Measurements from ENCODE around the gene OR14A2. TPM values are rescaled to one million over a fixed set of nuclear protein-coding genes. Genes with fewer than 3 reads are reported as not detected.

OR14A2 gene
- total and polyA plus RNA-seq, 7 donors: not detected

DNA sequence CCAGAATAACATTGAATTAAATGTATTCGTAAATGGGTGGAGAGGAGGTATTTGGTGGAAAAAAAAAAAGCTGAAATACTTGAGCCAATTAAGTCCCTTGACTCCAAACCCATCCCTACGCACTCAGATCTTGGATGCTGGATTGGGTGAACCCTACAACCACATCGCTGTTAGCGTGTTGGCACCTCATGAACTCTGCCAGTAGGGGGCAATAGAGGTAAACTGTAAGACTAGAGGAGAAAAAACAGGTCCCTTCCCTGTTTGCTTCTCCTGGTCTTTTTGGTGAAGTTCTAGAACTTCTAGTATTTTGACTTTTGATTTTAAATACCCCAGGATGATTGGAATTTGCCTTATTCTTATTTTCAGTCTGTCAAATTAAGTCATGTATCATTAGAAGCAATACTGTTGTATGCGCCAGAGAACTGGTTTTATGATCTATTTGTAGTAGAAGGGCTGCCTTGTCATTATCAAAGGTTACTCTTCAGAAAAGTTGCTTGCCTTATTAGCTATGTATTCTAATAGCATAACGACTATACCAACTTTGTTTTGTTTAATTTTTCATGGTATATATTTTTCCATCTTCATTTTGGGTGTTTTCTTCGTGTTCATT lies 66.5 kb downstream of the OR14A2 start:
- 27 to 34% methylated on average over 7 of the region's 7 CpGs for WGBS, 2 donors
- Histone ChIP-seq H3K27me3 (no peaks in the 10 kb centered on the region), H3K9me3 (no peaks in the 10 kb centered on the region), H3K4me3 (no peak overlapping the region), H3K27ac (no peak overlapping the region), H3K4me1 (no peaks in the 10 kb centered on the region), H3K36me3 (no peaks in the 10 kb centered on the region)
- intact Hi-C loops (cut with DNase I): no loop called here
- TF ChIP-seq CTCF (IDR thresholded peaks at IDR 0.05): peak in 3 of 4 experiments; percentile 10 to 47 (median 27)
- no peak for TF ChIP-seq POLR2A (IDR thresholded peaks at IDR 0.05)
- DNase-seq: no peak

DNA sequence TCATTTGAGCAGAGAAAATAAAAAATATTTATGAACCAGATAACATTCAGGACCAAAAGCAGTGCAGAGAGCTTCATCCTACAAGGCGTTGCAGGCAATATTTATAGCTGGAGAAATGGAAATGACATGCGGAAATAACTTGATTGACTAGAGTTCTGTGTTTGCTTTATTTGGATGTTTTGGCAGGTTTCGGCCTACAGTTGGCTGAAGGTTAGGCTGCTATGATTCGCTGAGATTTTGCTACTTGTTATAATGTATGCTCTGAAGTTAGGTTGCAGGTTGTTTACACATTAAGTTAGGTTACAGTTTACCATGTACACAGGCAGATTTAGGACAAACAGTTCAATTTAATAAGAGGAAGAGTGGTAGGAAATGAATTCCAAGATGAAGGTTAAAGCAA lies 67.8 kb downstream of the OR14A2 start:
- H3K36me3 ChIP-seq: no peaks in the 10 kb centered on the region
- intact Hi-C loops (cut with DNase I): no loop called here
- H3K4me3 ChIP-seq: no peak overlapping the region
- WGBS, 2 donors: 54 to 84% methylated on average over 4 of the region's 4 CpGs
- H3K4me1 ChIP-seq: no peaks in the 10 kb centered on the region
- TF ChIP-seq EP300 (IDR thresholded peaks at IDR 0.05) (no peak), POLR2A (IDR thresholded peaks at IDR 0.05) (no peak)
- H3K9me3 ChIP-seq: no peaks in the 10 kb centered on the region
- H3K27me3 ChIP-seq: no peaks in the 10 kb centered on the region
- H3K27ac ChIP-seq: no peak overlapping the region
- DNase-seq: no peak

DNA sequence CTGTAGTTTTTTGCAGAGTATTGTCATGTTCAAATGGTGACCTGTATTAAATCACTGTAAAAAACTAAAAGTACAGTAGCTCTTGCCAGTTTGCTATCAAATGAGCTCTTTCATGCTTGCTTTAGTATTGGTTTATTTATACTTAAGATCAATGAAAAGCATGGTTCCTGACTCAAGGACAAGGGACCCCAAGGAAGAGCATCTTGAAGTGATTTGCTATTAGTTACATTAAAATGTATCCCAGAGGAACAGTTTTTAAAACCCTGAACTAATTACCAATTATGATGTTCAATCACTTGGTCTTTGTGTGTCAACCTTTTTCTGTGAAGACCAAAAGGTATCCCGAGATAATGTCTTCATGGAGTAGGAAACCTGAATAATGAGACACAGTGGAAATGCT lies 68.3 kb downstream of the OR14A2 start, which contains the start of gene OR13G1:
Gene OR13G1 (minus strand): TSS at position 101 of the 400 bp plus-strand sequence. CDS start 6,698 bp downstream, outside the sequence.
- WGBS, 2 donors: 85 to 90% methylated on average over 1 of the region's 1 CpG
- no peaks in the 10 kb centered on the region for H3K36me3 ChIP-seq
- no peaks in the 10 kb centered on the region for H3K27me3 ChIP-seq
- intact Hi-C loops (cut with DNase I): no loop called here
- no peak for DNase-seq
- no peaks in the 10 kb centered on the region for H3K9me3 ChIP-seq
- H3K4me1 ChIP-seq: no peaks in the 10 kb centered on the region
- no peak within 1 kb of the TSS for H3K27ac ChIP-seq
- H3K4me3 ChIP-seq: no peak within 1 kb of the TSS
- TF ChIP-seq POLR2AphosphoS5 (IDR thresholded peaks at IDR 0.05) (no peak), POLR2A (IDR thresholded peaks at IDR 0.05) (no peak), EP300 (IDR thresholded peaks at IDR 0.05) (no peak), CTCF (IDR thresholded peaks at IDR 0.05) (no peak)

Other genes starting within 250 kb of the OR14A2 start
- not detected for gene OR2C3, start 211.7 kb downstream of the OR14A2 start, total RNA-seq
- gene OR2C3, start 211.7 kb downstream of the OR14A2 start, polyA plus RNA-seq: not detected
- gene GCSAML, start 199.0 kb downstream of the OR14A2 start, total RNA-seq: 1 to 10 TPM in 1 of 4 donors, under 1 TPM in 1, not detected in 2; 0.16 to 1.4 TPM
- gene GCSAML, start 199.0 kb downstream of the OR14A2 start, polyA plus RNA-seq: under 1 TPM in 2 of 3 donors, not detected in 1; 0.04 to 0.60 TPM
- gene OR2G2, start 159.8 kb downstream of the OR14A2 start, total RNA-seq: not detected
- not detected for gene OR2G2, start 159.8 kb downstream of the OR14A2 start, polyA plus RNA-seq
- not detected for gene OR2G3, start 142.6 kb downstream of the OR14A2 start, total RNA-seq
- gene OR2G3, start 142.6 kb downstream of the OR14A2 start, polyA plus RNA-seq: not detected
- not detected for gene OR13G1, start 68.4 kb downstream of the OR14A2 start, total RNA-seq
- not detected for gene OR13G1, start 68.4 kb downstream of the OR14A2 start, polyA plus RNA-seq
- gene OR6F1, start 31.5 kb downstream of the OR14A2 start, total RNA-seq: not detected
- not detected for gene OR6F1, start 31.5 kb downstream of the OR14A2 start, polyA plus RNA-seq
- gene OR14K1, start 9.5 kb downstream of the OR14A2 start, total RNA-seq: under 1 TPM in 1 of 4 donors, not detected in 3; 0.99 TPM
- not detected for gene OR14K1, start 9.5 kb downstream of the OR14A2 start, polyA plus RNA-seq
- gene OR1C1, start 12.4 kb upstream of the OR14A2 start, total RNA-seq: not detected
- gene OR1C1, start 12.4 kb upstream of the OR14A2 start, polyA plus RNA-seq: not detected
- gene OR14A16, start 76.0 kb upstream of the OR14A2 start, total RNA-seq: not detected
- gene OR14A16, start 76.0 kb upstream of the OR14A2 start, polyA plus RNA-seq: not detected
- not detected for gene OR11L1, start 93.8 kb upstream of the OR14A2 start, total RNA-seq
- not detected for gene OR11L1, start 93.8 kb upstream of the OR14A2 start, polyA plus RNA-seq
- gene TRIM58, start 109.0 kb upstream of the OR14A2 start, total RNA-seq: 1 to 10 TPM in 2 of 4 donors, under 1 TPM in 2; 0.41 to 2.1 (median 0.99) TPM
- 1 to 10 TPM in 1 of 3 donors, under 1 TPM in 2; 0.60 to 1.6 (median 0.87) TPM for gene TRIM58, start 109.0 kb upstream of the OR14A2 start, polyA plus RNA-seq
- gene OR2W3, start 147.4 kb upstream of the OR14A2 start, total RNA-seq: 1 to 10 TPM in 1 of 4 donors, under 1 TPM in 2, not detected in 1; 0.36 to 3.0 (median 0.99) TPM
- gene OR2W3, start 147.4 kb upstream of the OR14A2 start, polyA plus RNA-seq: under 1 TPM in 1 of 3 donors, not detected in 2; 0.44 TPM
- not detected for gene OR2T8, start 172.1 kb upstream of the OR14A2 start, total RNA-seq
- gene OR2T8, start 172.1 kb upstream of the OR14A2 start, polyA plus RNA-seq: not detected
- not detected for gene OR2AJ1, start 176.7 kb upstream of the OR14A2 start, total RNA-seq
- gene OR2AJ1, start 176.7 kb upstream of the OR14A2 start, polyA plus RNA-seq: not detected
- not detected for gene OR2L8, start 200.7 kb upstream of the OR14A2 start, total RNA-seq
- gene OR2L8, start 200.7 kb upstream of the OR14A2 start, polyA plus RNA-seq: not detected
- under 1 TPM in 1 of 4 donors, not detected in 3; 0.55 TPM for gene OR2AK2, start 217.1 kb upstream of the OR14A2 start, total RNA-seq
- gene OR2AK2, start 217.1 kb upstream of the OR14A2 start, polyA plus RNA-seq: under 1 TPM in 1 of 3 donors, not detected in 2; 0.07 TPM

All from sigmoid colon (tissue), 7 donors.